NT2/D1 (cell line): Measurements from ENCODE around the gene SIK3.

ENCODE experiments used
- DNase-seq: peaks from one replicate; pipeline ENCODE4 v3.0.0-alpha.2; 2011; ENCODE audit warnings: low read depth, low spot score
- H3K27me3 ChIP-seq: 2 replicates; pipeline ENCODE4 v1.6.0; 2011; ENCODE audit warnings: mild to moderate bottlenecking; ENCODE audit not compliant: insufficient read length, insufficient read depth
- H3K36me3 ChIP-seq: 2 replicates; pipeline ENCODE4 v1.6.1; 2011; ENCODE audit warnings: mild to moderate bottlenecking, low read length, mixed read lengths; ENCODE audit not compliant: insufficient read depth, insufficient read length
- H3K4me1 ChIP-seq: 2 replicates; pipeline ENCODE4 v1.5.1; 2011; ENCODE audit not compliant: insufficient read depth, insufficient read length
- H3K4me3 ChIP-seq: 2 replicates; pipeline ENCODE4 v1.5.1; 2011; ENCODE audit warnings: low read depth; ENCODE audit not compliant: insufficient read length
- H3K9ac ChIP-seq: 2 replicates; pipeline ENCODE4 v1.6.0; 2011; ENCODE audit warnings: low read depth; ENCODE audit not compliant: insufficient read length
- H3K9me3 ChIP-seq: 2 replicates; pipeline ENCODE4 v1.5.1; 2011; ENCODE audit warnings: mild to moderate bottlenecking, low read length; ENCODE audit not compliant: insufficient read depth
- SUZ12 ChIP-seq: IDR thresholded peaks from 2 replicates; pipeline ENCODE4 v1.6.1; 2011; ENCODE audit not compliant: insufficient read length, insufficient read depth; ENCODE audit errors: extremely low read depth
- YY1 ChIP-seq: IDR thresholded peaks from 2 replicates; pipeline ENCODE4 v1.6.1; 2011; ENCODE audit not compliant: insufficient read length, insufficient read depth
- ZNF274 ChIP-seq: IDR thresholded peaks from 2 replicates; pipeline ENCODE4 v1.6.1; 2011; ENCODE audit warnings: mild to moderate bottlenecking, low read depth, low read length

Gene SIK3

DNA sequence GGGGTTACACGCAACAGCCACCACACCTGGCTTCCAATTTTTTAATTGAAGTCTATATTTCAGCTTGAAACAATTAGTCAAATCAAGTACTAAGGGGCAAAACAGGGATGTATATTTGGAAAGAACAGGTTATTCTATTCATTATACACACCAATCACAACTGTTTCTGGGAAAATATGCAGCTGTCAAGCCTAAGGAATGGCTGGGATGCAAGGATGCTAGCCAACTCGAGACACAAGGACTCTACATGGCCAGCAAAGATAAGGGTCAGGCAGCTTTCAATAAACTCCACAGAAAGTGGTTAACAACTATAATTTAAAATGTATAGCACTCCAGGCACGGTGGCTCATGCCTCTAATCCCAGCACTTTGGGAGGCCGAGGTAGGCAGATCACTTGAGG, 134.0 kb downstream of the SIK3 start:
- Histone ChIP-seq H3K36me3 (no peaks in the 10 kb centered on the region), H3K9me3 (no peaks in the 10 kb centered on the region), H3K27me3 (no peaks in the 10 kb centered on the region), H3K4me3 (no peak overlapping the region), H3K4me1 (no peaks in the 10 kb centered on the region), H3K9ac (no peak overlapping the region)
- no peak for DNase-seq
- TF ChIP-seq YY1 (no peak), ZNF274 (no peak), SUZ12 (no peak)

DNA sequence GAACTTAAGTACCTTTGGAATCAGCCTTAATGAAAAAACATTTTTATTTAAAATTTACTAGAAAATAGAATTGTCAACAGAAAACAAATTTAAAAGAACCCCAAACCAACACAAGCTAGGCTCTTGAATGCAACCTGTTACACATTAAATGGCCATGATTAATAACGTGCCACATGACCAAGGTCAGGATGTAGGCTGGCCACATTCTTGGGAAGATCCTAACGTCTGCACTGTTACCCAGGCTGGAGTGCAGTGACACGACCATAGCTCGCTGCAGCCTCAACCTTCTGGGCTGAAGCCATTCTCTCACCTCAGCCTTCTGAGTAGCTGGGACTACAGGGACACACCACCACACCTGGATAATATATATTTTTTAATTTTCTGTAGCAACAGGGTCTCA, 134.4 kb downstream of the SIK3 start:
- H3K36me3 ChIP-seq, result no peaks in the 10 kb centered on the region
- DNase-seq, result no peak
- no peak overlapping the region for H3K4me3 ChIP-seq
- TF ChIP-seq SUZ12, result no peak
- no peak for TF ChIP-seq YY1
- TF ChIP-seq ZNF274, result no peak
- no peaks in the 10 kb centered on the region for H3K4me1 ChIP-seq
- H3K9ac ChIP-seq, result no peak overlapping the region
- H3K27me3 ChIP-seq, result no peaks in the 10 kb centered on the region
- H3K9me3 ChIP-seq, result no peaks in the 10 kb centered on the region

DNA sequence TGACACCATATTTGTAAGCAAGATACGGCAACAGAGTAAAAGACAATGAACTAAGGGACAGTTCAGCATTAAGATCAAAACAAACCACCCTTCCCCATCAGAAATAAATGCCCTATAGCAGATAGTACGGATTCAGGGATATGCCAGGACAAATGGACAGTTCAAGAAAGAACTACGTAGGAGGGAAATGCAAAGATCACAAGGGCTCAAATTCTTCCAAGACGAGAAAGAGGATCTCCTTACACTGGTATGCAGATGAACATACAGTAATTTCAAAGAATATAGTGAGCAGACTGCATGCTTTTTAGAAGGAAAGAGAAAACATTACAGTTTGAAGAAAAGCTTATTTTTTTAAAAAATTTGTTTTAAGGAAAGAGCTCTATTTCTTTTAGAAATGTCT, 136.1 kb downstream of the SIK3 start:
- Histone ChIP-seq H3K4me3 (no peak overlapping the region), H3K36me3 (no peaks in the 10 kb centered on the region), H3K27me3 (no peaks in the 10 kb centered on the region), H3K4me1 (no peaks in the 10 kb centered on the region), H3K9me3 (no peaks in the 10 kb centered on the region), H3K9ac (no peak overlapping the region)
- no peak for DNase-seq
- TF ChIP-seq SUZ12 (no peak), ZNF274 (no peak), YY1 (no peak)

DNA sequence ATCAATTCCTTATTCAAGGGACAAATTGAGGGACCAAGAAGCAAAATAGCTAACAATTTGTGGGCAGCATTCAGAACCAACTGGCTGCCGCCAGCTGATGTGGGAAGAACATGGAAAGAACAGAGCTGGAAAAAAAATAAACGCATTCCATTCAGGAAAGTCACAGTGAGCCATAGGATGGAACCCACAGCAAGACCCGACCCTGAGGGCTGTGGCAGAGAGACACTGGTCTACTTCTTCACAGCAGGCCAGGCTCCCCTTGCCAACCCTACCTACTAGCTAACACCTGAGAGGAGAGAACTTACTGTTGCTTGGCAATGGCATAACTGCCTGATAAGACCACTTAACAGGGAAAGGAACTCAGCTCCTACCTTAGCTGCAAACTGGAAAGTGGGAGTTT, 137.3 kb downstream of the SIK3 start:
- Histone ChIP-seq H3K27me3 (no peaks in the 10 kb centered on the region), H3K9me3 (no peaks in the 10 kb centered on the region), H3K4me1 (no peaks in the 10 kb centered on the region), H3K4me3 (no peak overlapping the region), H3K9ac (no peak overlapping the region), H3K36me3 (no peaks in the 10 kb centered on the region)
- TF ChIP-seq ZNF274, result no peak
- no peak for TF ChIP-seq SUZ12
- no peak for TF ChIP-seq YY1
- DNase-seq, result no peak

DNA sequence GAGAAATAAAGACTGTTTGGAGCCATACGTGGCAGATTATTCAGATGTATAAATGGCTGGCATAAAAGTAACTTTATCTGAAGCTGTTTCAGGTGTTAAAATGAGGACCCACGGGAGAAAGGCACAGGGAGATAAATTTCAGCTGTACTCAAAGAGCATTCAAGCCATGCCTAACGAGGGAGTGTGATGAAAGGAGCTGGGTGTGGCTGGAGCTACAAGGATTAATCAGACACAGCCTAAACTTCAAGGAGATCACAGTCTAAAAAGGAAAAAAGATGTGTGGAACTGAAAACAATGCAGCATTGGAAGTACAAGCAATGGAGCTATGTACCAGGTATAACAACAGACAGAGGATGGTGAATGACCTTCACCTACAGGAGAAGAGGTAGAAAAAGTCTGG, 140.0 kb downstream of the SIK3 start:
- no peaks in the 10 kb centered on the region for H3K27me3 ChIP-seq
- H3K4me1 ChIP-seq, result no peaks in the 10 kb centered on the region
- H3K9ac ChIP-seq, result no peak overlapping the region
- no peaks in the 10 kb centered on the region for H3K9me3 ChIP-seq
- peaks cover 4% of the 10 kb centered on the region for H3K36me3 ChIP-seq
- H3K4me3 ChIP-seq, result no peak overlapping the region
- DNase-seq, result no peak
- TF ChIP-seq ZNF274 (no peak), YY1 (no peak), SUZ12 (no peak)

DNA sequence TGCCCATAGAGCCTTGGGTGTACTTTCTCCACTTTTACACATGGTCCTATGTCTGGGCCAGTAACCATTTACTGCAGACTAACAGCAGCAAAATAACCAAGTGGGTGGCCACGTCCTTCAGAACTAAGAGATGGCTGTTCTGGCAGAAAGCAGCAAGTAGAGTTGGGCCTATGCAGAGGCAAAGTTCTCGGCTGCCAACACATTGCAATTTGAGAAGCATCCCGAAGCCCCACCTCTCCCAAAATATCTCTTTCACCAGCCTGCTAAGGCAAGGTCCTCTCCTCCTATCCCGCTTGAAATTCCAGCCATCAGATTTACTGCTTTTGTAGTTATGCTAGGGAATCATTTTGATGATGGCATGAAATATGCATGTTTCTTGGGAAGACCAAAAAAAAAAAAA, 142.3 kb downstream of the SIK3 start:
- no peak for DNase-seq
- Histone ChIP-seq H3K9ac (no peak overlapping the region), H3K27me3 (no peaks in the 10 kb centered on the region), H3K4me3 (no peak overlapping the region), H3K36me3 (peaks cover 8% of the 10 kb centered on the region), H3K4me1 (no peaks in the 10 kb centered on the region), H3K9me3 (no peaks in the 10 kb centered on the region)
- TF ChIP-seq SUZ12 (no peak), ZNF274 (no peak), YY1 (no peak)

- no peaks in the 10 kb centered on the region for H3K4me1 ChIP-seq
- DNase-seq, result no peak
- TF ChIP-seq SUZ12, result no peak
- TF ChIP-seq YY1, result no peak
- TF ChIP-seq ZNF274, result no peak
- H3K9ac ChIP-seq, result no peak overlapping the region
- H3K4me3 ChIP-seq, result no peak overlapping the region
- peaks cover 11% of the 10 kb centered on the region for H3K36me3 ChIP-seq
- no peaks in the 10 kb centered on the region for H3K9me3 ChIP-seq
- H3K27me3 ChIP-seq, result no peaks in the 10 kb centered on the region
Measured at GRCh38 chr11:116955548-116955947, 142.7 kb downstream of the SIK3 start.
